Measurements from ENCODE around the gene BNIP3. TPM values are rescaled to one million over a fixed set of nuclear protein-coding genes. Genes with fewer than 3 reads are reported as not detected.

Gene BNIP3
- total RNA-seq, 1 experiment from 2014 or later = 57.1 TPM

- no peak overlapping the region for H3K18ac ChIP-seq (ENCODE audit: insufficient read length, low read depth, low read length)
- Mint-ChIP-seq H3K9me3 (no peaks in the 10 kb centered on the region), H3K36me3 (ENCODE audit: insufficient read depth in 1 of 3, low read depth in 3 of 3) (no peaks in the 10 kb centered on the region; a peak in 1 of 7 replicates), H3K27ac (no peak overlapping the region), H3K4me1 (peaks cover 11 to 14% of the 10 kb centered on the region in 2 experiments), H3K4me3 (no peak overlapping the region), H3K27me3 (ENCODE audit: low read depth) (peaks cover 32% of the 10 kb centered on the region)
- no peak overlapping the region for H3T11ph ChIP-seq (ENCODE audit: low read length)
- H3K79me2 ChIP-seq (ENCODE audit: insufficient read depth, low read length) = no peaks in the 10 kb centered on the region
- no peak overlapping the region for H3K56ac ChIP-seq (ENCODE audit: insufficient read length, low read depth, low read length)
- no CpG with 5 or more reads among the region's 24 CpGs for WGBS (ENCODE audit: extremely low coverage, insufficient read length, low lambda C conversion rate)
- no peak overlapping the region for H2AK5ac ChIP-seq (ENCODE audit: insufficient read length, low read length)
- H2AFZ ChIP-seq (ENCODE audit: low read length) = no peak overlapping the region
- H3K23me2 ChIP-seq (ENCODE audit: insufficient read length, low read depth, low read length, poor library complexity, severe bottlenecking) = no peaks in the 10 kb centered on the region
- H3K79me1 ChIP-seq (ENCODE audit: insufficient read depth, low read depth, low read length, poor library complexity, severe bottlenecking) = no peaks in the 10 kb centered on the region
- H2BK5ac ChIP-seq (ENCODE audit: insufficient read length, low read length) = no peak overlapping the region
- no peak overlapping the region for H4K8ac ChIP-seq (replicated peaks; ENCODE audit: insufficient read length, low read depth, low read length)
- H2BK15ac ChIP-seq (ENCODE audit: low read depth, low read length) = no peak overlapping the region
- no peak overlapping the region for H3K23ac ChIP-seq (ENCODE audit: insufficient read length, low read depth, low read length)
- no peaks in the 10 kb centered on the region for H3K9me3 ChIP-seq (ENCODE audit: control insufficient read depth, low read depth, low read length)
- no peak overlapping the region for H2BK12ac ChIP-seq (ENCODE audit: insufficient read length, low read depth, low read length)
- H3K9ac ChIP-seq (ENCODE audit: extremely low read depth, insufficient read length, low read length) = no peak overlapping the region
- no peak overlapping the region for H3K4me2 ChIP-seq (ENCODE audit: insufficient read depth, insufficient read length, low read length)
- no peak overlapping the region for H2BK20ac ChIP-seq (ENCODE audit: low read depth, low read length, poor library complexity, severe bottlenecking)
- H4K20me1 ChIP-seq (ENCODE audit: control insufficient read depth, insufficient read depth, insufficient read length) = no peaks in the 10 kb centered on the region
- H3K14ac ChIP-seq (ENCODE audit: insufficient read depth, low read length) = no peak overlapping the region
- no peak for DNase-seq
- H4K5ac ChIP-seq (ENCODE audit: insufficient read length, low read depth, low read length) = no peak overlapping the region
- H4K91ac ChIP-seq (ENCODE audit: insufficient read length, low read depth, low read length) = no peak overlapping the region
- H2BK120ac ChIP-seq (ENCODE audit: low read depth, low read length, poor library complexity, severe bottlenecking) = no peak overlapping the region
- no peaks in the 10 kb centered on the region for H3K27me3 ChIP-seq (ENCODE audit: insufficient read depth, low read length)
- no peak overlapping the region for H3K27ac ChIP-seq (ENCODE audit: insufficient read length, low read depth, low read length)
- H3K4me1 ChIP-seq (ENCODE audit: insufficient read depth, low read length) = no peaks in the 10 kb centered on the region; the same call in 1 of the 2 replicates
- TF ChIP-seq, protein P1, sequence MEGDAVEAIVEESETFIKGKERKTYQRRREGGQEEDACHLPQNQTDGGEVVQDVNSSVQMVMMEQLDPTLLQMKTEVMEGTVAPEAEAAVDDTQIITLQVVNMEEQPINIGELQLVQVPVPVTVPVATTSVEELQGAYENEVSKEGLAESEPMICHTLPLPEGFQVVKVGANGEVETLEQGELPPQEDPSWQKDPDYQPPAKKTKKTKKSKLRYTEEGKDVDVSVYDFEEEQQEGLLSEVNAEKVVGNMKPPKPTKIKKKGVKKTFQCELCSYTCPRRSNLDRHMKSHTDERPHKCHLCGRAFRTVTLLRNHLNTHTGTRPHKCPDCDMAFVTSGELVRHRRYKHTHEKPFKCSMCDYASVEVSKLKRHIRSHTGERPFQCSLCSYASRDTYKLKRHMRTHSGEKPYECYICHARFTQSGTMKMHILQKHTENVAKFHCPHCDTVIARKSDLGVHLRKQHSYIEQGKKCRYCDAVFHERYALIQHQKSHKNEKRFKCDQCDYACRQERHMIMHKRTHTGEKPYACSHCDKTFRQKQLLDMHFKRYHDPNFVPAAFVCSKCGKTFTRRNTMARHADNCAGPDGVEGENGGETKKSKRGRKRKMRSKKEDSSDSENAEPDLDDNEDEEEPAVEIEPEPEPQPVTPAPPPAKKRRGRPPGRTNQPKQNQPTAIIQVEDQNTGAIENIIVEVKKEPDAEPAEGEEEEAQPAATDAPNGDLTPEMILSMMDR (conservative IDR thresholded peaks at IDR 0.05) = no peak
- H3K4ac ChIP-seq (ENCODE audit: low read depth, low read length) = no peak overlapping the region
Observed at GRCh38 chr10:132021046-132021445, 39.3 kb upstream of the BNIP3 start.
